GM12878 (cell line): ENCODE data around the gene KIAA0825.

Experiments
- EGR1 ChIP-seq, 2 experiments: IDR thresholded peaks; 1 replicate in 1 of 2; 2 replicates in 1 of 2; pipeline ENCODE4 v1.6.1; 2011 to 2012; ENCODE audit warnings: low read depth in 2 of 2, low read length in 2 of 2, borderline replicate concordance in 1 of 2, mild to moderate bottlenecking in 1 of 2, moderate library complexity in 1 of 2
- EP300 ChIP-seq, 2 experiments: fragments of 150-350 bp in 1 of 2; IDR thresholded peaks; 2 replicates each; pipeline ENCODE4 v1.6.1; 2011 to 2012; ENCODE audit warnings: low read depth in 2 of 2, low read length in 2 of 2, borderline replicate concordance in 1 of 2, improper control_type of control experiment in 1 of 2, inconsistent platforms in 1 of 2; ENCODE audit not compliant: control insufficient read depth in 1 of 2
- POLR2AphosphoS5 ChIP-seq: IDR thresholded peaks from 2 replicates; pipeline ENCODE4 v1.6.1; 2011; ENCODE audit warnings: mild to moderate bottlenecking, low read length, inconsistent platforms
- RB1 ChIP-seq: fragments of 450-650 bp; formaldehyde crosslinking; IDR thresholded peaks from 2 replicates; pipeline ENCODE4 v1.6.1; 2017; ENCODE audit warnings: mild to moderate bottlenecking, borderline replicate concordance
- SIX5 ChIP-seq: IDR thresholded peaks from 2 replicates; pipeline ENCODE4 v1.6.1; 2011; ENCODE audit warnings: mild to moderate bottlenecking, low read depth, low read length, moderate library complexity; ENCODE audit not compliant: severe bottlenecking
- SREBF2 ChIP-seq: IDR thresholded peaks from 2 replicates; pipeline ENCODE4 v1.6.1; 2012; ENCODE audit warnings: mild to moderate bottlenecking, low read length
- TF ChIP-seq, protein P1 (sequence below), 3 experiments: IDR thresholded peaks in 2 of 3; conservative IDR thresholded peaks in 1 of 3; 2 replicates each; pipeline ENCODE4 v1.5.1; 2011; ENCODE audit warnings: low read depth in 3 of 3, low read length in 3 of 3, mild to moderate bottlenecking in 3 of 3, control low read depth in 2 of 3, moderate library complexity in 2 of 3, inconsistent platforms in 1 of 3, mixed read lengths in 1 of 3; ENCODE audit not compliant: control insufficient read depth in 2 of 3, insufficient read depth in 1 of 3; ENCODE audit errors: extremely low read depth in 1 of 3
- TF ChIP-seq, protein P2 (sequence below): IDR thresholded peaks from 2 replicates; pipeline ENCODE4 v1.6.1; 2012; ENCODE audit warnings: mild to moderate bottlenecking, low read depth, low read length
- TF ChIP-seq, protein P3 (sequence below): fragments of 450-650 bp; IDR thresholded peaks from 2 replicates; pipeline ENCODE4 v1.6.1; 2016; ENCODE audit warnings: mild to moderate bottlenecking, moderate library complexity, borderline replicate concordance

DNA sequence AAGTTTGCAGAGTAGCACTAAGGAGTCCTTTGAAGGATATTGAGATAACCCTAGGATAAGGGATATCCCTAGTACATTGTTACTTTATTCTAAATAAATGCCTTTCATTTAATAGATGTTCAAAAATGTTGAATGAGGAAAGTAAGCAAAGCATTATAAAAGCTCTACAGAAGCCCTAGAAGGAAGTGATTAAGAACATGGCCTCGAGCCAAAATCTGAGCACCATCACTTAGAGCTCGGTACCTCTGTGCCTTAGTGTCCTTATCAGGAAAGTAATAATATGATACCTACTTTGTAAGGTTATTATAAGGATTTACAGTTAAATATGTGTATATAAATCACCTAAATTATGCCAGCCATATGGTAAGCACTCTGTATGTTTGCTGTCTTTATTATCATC, 242.6 kb downstream of the KIAA0825 start:
- TF ChIP-seq, protein P1, sequence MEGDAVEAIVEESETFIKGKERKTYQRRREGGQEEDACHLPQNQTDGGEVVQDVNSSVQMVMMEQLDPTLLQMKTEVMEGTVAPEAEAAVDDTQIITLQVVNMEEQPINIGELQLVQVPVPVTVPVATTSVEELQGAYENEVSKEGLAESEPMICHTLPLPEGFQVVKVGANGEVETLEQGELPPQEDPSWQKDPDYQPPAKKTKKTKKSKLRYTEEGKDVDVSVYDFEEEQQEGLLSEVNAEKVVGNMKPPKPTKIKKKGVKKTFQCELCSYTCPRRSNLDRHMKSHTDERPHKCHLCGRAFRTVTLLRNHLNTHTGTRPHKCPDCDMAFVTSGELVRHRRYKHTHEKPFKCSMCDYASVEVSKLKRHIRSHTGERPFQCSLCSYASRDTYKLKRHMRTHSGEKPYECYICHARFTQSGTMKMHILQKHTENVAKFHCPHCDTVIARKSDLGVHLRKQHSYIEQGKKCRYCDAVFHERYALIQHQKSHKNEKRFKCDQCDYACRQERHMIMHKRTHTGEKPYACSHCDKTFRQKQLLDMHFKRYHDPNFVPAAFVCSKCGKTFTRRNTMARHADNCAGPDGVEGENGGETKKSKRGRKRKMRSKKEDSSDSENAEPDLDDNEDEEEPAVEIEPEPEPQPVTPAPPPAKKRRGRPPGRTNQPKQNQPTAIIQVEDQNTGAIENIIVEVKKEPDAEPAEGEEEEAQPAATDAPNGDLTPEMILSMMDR (IDR thresholded peaks at IDR 0.05 in 2 of 3, conservative IDR thresholded peaks at IDR 0.05 in 1 of 3; ENCODE audit: control insufficient read depth in 2 of 3, extremely low read depth in 1 of 3, insufficient read depth in 1 of 3, low read depth in 3 of 3, low read length in 3 of 3): no peak
- TF ChIP-seq SIX5 (no peak), EGR1 (IDR thresholded peaks at IDR 0.05; ENCODE audit: borderline replicate concordance in 1 of 2, low read depth in 2 of 2, low read length in 2 of 2) (no peak), EP300 (IDR thresholded peaks at IDR 0.05; ENCODE audit: borderline replicate concordance in 1 of 2, control insufficient read depth in 1 of 2, low read depth in 2 of 2, low read length in 2 of 2) (no peak), RB1 (no peak), SREBF2 (no peak), POLR2AphosphoS5 (no peak)
- TF ChIP-seq, protein P2, sequence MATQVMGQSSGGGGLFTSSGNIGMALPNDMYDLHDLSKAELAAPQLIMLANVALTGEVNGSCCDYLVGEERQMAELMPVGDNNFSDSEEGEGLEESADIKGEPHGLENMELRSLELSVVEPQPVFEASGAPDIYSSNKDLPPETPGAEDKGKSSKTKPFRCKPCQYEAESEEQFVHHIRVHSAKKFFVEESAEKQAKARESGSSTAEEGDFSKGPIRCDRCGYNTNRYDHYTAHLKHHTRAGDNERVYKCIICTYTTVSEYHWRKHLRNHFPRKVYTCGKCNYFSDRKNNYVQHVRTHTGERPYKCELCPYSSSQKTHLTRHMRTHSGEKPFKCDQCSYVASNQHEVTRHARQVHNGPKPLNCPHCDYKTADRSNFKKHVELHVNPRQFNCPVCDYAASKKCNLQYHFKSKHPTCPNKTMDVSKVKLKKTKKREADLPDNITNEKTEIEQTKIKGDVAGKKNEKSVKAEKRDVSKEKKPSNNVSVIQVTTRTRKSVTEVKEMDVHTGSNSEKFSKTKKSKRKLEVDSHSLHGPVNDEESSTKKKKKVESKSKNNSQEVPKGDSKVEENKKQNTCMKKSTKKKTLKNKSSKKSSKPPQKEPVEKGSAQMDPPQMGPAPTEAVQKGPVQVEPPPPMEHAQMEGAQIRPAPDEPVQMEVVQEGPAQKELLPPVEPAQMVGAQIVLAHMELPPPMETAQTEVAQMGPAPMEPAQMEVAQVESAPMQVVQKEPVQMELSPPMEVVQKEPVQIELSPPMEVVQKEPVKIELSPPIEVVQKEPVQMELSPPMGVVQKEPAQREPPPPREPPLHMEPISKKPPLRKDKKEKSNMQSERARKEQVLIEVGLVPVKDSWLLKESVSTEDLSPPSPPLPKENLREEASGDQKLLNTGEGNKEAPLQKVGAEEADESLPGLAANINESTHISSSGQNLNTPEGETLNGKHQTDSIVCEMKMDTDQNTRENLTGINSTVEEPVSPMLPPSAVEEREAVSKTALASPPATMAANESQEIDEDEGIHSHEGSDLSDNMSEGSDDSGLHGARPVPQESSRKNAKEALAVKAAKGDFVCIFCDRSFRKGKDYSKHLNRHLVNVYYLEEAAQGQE: no peak
- TF ChIP-seq, protein P3, sequence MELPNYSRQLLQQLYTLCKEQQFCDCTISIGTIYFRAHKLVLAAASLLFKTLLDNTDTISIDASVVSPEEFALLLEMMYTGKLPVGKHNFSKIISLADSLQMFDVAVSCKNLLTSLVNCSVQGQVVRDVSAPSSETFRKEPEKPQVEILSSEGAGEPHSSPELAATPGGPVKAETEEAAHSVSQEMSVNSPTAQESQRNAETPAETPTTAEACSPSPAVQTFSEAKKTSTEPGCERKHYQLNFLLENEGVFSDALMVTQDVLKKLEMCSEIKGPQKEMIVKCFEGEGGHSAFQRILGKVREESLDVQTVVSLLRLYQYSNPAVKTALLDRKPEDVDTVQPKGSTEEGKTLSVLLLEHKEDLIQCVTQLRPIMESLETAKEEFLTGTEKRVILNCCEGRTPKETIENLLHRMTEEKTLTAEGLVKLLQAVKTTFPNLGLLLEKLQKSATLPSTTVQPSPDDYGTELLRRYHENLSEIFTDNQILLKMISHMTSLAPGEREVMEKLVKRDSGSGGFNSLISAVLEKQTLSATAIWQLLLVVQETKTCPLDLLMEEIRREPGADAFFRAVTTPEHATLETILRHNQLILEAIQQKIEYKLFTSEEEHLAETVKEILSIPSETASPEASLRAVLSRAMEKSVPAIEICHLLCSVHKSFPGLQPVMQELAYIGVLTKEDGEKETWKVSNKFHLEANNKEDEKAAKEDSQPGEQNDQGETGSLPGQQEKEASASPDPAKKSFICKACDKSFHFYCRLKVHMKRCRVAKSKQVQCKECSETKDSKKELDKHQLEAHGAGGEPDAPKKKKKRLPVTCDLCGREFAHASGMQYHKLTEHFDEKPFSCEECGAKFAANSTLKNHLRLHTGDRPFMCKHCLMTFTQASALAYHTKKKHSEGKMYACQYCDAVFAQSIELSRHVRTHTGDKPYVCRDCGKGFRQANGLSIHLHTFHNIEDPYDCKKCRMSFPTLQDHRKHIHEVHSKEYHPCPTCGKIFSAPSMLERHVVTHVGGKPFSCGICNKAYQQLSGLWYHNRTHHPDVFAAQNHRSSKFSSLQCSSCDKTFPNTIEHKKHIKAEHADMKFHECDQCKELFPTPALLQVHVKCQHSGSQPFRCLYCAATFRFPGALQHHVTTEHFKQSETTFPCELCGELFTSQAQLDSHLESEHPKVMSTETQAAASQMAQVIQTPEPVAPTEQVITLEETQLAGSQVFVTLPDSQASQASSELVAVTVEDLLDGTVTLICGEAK: no peak
